ENCODE data around the gene DOCK10.

Gene DOCK10

GRCh38 chr2:224736227-224736626 is 306.0 kb downstream of the DOCK10 start:
- no peak for ATAC-seq
- no peak for TF ChIP-seq TSHZ2 (CRISPR knock-in tag; IDR thresholded peaks at IDR 0.05)
- TF ChIP-seq ZFP30 (CRISPR knock-in tag; IDR thresholded peaks at IDR 0.05) = no peak
- TF ChIP-seq CSDC2 (CRISPR knock-in tag; IDR thresholded peaks at IDR 0.05) = no peak
- no peak for TF ChIP-seq GLIS3 (CRISPR knock-in tag; IDR thresholded peaks at IDR 0.05)
- no peak for TF ChIP-seq TOX (CRISPR knock-in tag; IDR thresholded peaks at IDR 0.05; ENCODE audit: borderline replicate concordance)
- no peak for TF ChIP-seq BACH2 (CRISPR knock-in tag; IDR thresholded peaks at IDR 0.05; ENCODE audit: borderline replicate concordance)
- TF ChIP-seq ISL1 (CRISPR knock-in tag; IDR thresholded peaks at IDR 0.05) = no peak
- TF ChIP-seq POU6F1 (CRISPR knock-in tag; IDR thresholded peaks at IDR 0.05; ENCODE audit: borderline replicate concordance, low read depth) = no peak
- TF ChIP-seq TCF4 (CRISPR knock-in tag; IDR thresholded peaks at IDR 0.05; ENCODE audit: borderline replicate concordance) = no peak
- TF ChIP-seq RARB (CRISPR knock-in tag; IDR thresholded peaks at IDR 0.05) = no peak
- no peak for TF ChIP-seq PPARA (CRISPR knock-in tag; IDR thresholded peaks at IDR 0.05; ENCODE audit: borderline replicate concordance)
- TF ChIP-seq SNAI2 (CRISPR knock-in tag; IDR thresholded peaks at IDR 0.05) = no peak
- TF ChIP-seq CREB5 (CRISPR knock-in tag; IDR thresholded peaks at IDR 0.05; ENCODE audit: low read depth) = no peak
- no peak for TF ChIP-seq ESRRG (CRISPR knock-in tag; IDR thresholded peaks at IDR 0.05)
- no peak for TF ChIP-seq ZNF565 (CRISPR knock-in tag; conservative IDR thresholded peaks at IDR 0.05; ENCODE audit: low read depth)
- TF ChIP-seq OSR1 (CRISPR knock-in tag; IDR thresholded peaks at IDR 0.05) = no peak
- no peak for TF ChIP-seq ZNF8 (CRISPR knock-in tag; IDR thresholded peaks at IDR 0.05)
- TF ChIP-seq ZNF70 (CRISPR knock-in tag; IDR thresholded peaks at IDR 0.05) = no peak

GRCh38 chr2:224734949-224735348 is 307.3 kb downstream of the DOCK10 start:
- no peak for ATAC-seq

More at GRCh38 chr2:224734949-224735348, 307.3 kb downstream of the DOCK10 start:
- TF ChIP-seq ARNTL (CRISPR knock-in tag; IDR thresholded peaks at IDR 0.05; ENCODE audit: borderline replicate concordance, low read depth) (no peak), PPARA (CRISPR knock-in tag; IDR thresholded peaks at IDR 0.05; ENCODE audit: borderline replicate concordance) (no peak), CREB5 (CRISPR knock-in tag; IDR thresholded peaks at IDR 0.05; ENCODE audit: low read depth) (no peak), TCF4 (CRISPR knock-in tag; IDR thresholded peaks at IDR 0.05; ENCODE audit: borderline replicate concordance) (no peak), CSRNP3 (CRISPR knock-in tag; IDR thresholded peaks at IDR 0.05) (no peak), OSR1 (CRISPR knock-in tag; IDR thresholded peaks at IDR 0.05) (no peak), ZNF70 (CRISPR knock-in tag; IDR thresholded peaks at IDR 0.05) (no peak), SNAI2 (CRISPR knock-in tag; IDR thresholded peaks at IDR 0.05) (no peak)
